ENCODE data around the gene IFRD2. TPM values are rescaled to one million over a fixed set of nuclear protein-coding genes. Genes with fewer than 3 reads are reported as not detected.

The IFRD2 gene
- total and polyA plus RNA-seq, 2 experiments from 2014 or later: 80.8 to 91.5 TPM

DNA sequence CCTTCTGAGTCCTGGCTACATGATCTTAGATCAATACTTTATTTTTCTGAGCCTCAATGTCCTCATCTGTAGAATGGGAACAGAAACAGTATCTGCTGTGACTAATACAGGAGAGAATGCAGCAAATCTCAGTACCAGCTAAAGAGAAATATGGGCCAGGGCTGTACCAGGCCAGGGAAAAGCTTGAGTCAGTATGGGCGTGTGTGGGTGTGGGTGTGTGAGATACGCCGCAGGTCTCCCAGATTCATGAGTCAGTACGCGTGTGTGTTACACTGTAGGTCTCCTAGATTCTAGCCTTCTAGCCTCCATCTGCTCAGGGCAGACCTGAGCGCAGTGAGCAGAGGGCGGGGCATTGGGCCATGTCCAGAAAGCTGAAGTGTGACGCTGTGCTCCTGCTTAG is 41.0 kb downstream of the IFRD2 start:
- no peaks in the 10 kb centered on the region for H3K27me3 ChIP-seq (ENCODE audit: insufficient read depth)
- H3K27ac Mint-ChIP-seq: no peak overlapping the region
- no peaks in the 10 kb centered on the region; the same call in 2 of the 3 replicates for H3K9me3 Mint-ChIP-seq
- H3K4me3 ChIP-seq: no peak overlapping the region
- no peaks in the 10 kb centered on the region for H3K9me2 ChIP-seq (ENCODE audit: insufficient read depth)
- DNase-seq (ENCODE audit: low spot score) (no peak), ATAC-seq (no peak)
- TF ChIP-seq, protein P1, sequence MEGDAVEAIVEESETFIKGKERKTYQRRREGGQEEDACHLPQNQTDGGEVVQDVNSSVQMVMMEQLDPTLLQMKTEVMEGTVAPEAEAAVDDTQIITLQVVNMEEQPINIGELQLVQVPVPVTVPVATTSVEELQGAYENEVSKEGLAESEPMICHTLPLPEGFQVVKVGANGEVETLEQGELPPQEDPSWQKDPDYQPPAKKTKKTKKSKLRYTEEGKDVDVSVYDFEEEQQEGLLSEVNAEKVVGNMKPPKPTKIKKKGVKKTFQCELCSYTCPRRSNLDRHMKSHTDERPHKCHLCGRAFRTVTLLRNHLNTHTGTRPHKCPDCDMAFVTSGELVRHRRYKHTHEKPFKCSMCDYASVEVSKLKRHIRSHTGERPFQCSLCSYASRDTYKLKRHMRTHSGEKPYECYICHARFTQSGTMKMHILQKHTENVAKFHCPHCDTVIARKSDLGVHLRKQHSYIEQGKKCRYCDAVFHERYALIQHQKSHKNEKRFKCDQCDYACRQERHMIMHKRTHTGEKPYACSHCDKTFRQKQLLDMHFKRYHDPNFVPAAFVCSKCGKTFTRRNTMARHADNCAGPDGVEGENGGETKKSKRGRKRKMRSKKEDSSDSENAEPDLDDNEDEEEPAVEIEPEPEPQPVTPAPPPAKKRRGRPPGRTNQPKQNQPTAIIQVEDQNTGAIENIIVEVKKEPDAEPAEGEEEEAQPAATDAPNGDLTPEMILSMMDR (conservative IDR thresholded peaks at IDR 0.05; ENCODE audit: low read depth in 2 of 2): no peak
- no peak for TF ChIP-seq ZNF114 (CRISPR knock-in tag; IDR thresholded peaks at IDR 0.05)
- TF ChIP-seq STAT1 (IDR thresholded peaks at IDR 0.05; ENCODE audit: unreplicated experiment): no peak
- TF ChIP-seq, protein P2, sequence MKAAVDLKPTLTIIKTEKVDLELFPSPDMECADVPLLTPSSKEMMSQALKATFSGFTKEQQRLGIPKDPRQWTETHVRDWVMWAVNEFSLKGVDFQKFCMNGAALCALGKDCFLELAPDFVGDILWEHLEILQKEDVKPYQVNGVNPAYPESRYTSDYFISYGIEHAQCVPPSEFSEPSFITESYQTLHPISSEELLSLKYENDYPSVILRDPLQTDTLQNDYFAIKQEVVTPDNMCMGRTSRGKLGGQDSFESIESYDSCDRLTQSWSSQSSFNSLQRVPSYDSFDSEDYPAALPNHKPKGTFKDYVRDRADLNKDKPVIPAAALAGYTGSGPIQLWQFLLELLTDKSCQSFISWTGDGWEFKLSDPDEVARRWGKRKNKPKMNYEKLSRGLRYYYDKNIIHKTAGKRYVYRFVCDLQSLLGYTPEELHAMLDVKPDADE (IDR thresholded peaks at IDR 0.05): no peak
- TF ChIP-seq EZH2 (IDR thresholded peaks at IDR 0.05; ENCODE audit: low read depth, unreplicated experiment): no peak
- TF ChIP-seq EZH2phosphoT487 (IDR thresholded peaks at IDR 0.05; ENCODE audit: unreplicated experiment): no peak
- no peak for TF ChIP-seq CREB1 (CRISPR knock-in tag; IDR thresholded peaks at IDR 0.05; ENCODE audit: low read depth)
- no peak for TF ChIP-seq NANOG (IDR thresholded peaks at IDR 0.05; ENCODE audit: borderline replicate concordance)
- TF ChIP-seq, protein P3, sequence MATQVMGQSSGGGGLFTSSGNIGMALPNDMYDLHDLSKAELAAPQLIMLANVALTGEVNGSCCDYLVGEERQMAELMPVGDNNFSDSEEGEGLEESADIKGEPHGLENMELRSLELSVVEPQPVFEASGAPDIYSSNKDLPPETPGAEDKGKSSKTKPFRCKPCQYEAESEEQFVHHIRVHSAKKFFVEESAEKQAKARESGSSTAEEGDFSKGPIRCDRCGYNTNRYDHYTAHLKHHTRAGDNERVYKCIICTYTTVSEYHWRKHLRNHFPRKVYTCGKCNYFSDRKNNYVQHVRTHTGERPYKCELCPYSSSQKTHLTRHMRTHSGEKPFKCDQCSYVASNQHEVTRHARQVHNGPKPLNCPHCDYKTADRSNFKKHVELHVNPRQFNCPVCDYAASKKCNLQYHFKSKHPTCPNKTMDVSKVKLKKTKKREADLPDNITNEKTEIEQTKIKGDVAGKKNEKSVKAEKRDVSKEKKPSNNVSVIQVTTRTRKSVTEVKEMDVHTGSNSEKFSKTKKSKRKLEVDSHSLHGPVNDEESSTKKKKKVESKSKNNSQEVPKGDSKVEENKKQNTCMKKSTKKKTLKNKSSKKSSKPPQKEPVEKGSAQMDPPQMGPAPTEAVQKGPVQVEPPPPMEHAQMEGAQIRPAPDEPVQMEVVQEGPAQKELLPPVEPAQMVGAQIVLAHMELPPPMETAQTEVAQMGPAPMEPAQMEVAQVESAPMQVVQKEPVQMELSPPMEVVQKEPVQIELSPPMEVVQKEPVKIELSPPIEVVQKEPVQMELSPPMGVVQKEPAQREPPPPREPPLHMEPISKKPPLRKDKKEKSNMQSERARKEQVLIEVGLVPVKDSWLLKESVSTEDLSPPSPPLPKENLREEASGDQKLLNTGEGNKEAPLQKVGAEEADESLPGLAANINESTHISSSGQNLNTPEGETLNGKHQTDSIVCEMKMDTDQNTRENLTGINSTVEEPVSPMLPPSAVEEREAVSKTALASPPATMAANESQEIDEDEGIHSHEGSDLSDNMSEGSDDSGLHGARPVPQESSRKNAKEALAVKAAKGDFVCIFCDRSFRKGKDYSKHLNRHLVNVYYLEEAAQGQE (IDR thresholded peaks at IDR 0.05; ENCODE audit: unreplicated experiment): no peak
- TF ChIP-seq JUNB (IDR thresholded peaks at IDR 0.05; ENCODE audit: unreplicated experiment): no peak
- TF ChIP-seq, protein P4, sequence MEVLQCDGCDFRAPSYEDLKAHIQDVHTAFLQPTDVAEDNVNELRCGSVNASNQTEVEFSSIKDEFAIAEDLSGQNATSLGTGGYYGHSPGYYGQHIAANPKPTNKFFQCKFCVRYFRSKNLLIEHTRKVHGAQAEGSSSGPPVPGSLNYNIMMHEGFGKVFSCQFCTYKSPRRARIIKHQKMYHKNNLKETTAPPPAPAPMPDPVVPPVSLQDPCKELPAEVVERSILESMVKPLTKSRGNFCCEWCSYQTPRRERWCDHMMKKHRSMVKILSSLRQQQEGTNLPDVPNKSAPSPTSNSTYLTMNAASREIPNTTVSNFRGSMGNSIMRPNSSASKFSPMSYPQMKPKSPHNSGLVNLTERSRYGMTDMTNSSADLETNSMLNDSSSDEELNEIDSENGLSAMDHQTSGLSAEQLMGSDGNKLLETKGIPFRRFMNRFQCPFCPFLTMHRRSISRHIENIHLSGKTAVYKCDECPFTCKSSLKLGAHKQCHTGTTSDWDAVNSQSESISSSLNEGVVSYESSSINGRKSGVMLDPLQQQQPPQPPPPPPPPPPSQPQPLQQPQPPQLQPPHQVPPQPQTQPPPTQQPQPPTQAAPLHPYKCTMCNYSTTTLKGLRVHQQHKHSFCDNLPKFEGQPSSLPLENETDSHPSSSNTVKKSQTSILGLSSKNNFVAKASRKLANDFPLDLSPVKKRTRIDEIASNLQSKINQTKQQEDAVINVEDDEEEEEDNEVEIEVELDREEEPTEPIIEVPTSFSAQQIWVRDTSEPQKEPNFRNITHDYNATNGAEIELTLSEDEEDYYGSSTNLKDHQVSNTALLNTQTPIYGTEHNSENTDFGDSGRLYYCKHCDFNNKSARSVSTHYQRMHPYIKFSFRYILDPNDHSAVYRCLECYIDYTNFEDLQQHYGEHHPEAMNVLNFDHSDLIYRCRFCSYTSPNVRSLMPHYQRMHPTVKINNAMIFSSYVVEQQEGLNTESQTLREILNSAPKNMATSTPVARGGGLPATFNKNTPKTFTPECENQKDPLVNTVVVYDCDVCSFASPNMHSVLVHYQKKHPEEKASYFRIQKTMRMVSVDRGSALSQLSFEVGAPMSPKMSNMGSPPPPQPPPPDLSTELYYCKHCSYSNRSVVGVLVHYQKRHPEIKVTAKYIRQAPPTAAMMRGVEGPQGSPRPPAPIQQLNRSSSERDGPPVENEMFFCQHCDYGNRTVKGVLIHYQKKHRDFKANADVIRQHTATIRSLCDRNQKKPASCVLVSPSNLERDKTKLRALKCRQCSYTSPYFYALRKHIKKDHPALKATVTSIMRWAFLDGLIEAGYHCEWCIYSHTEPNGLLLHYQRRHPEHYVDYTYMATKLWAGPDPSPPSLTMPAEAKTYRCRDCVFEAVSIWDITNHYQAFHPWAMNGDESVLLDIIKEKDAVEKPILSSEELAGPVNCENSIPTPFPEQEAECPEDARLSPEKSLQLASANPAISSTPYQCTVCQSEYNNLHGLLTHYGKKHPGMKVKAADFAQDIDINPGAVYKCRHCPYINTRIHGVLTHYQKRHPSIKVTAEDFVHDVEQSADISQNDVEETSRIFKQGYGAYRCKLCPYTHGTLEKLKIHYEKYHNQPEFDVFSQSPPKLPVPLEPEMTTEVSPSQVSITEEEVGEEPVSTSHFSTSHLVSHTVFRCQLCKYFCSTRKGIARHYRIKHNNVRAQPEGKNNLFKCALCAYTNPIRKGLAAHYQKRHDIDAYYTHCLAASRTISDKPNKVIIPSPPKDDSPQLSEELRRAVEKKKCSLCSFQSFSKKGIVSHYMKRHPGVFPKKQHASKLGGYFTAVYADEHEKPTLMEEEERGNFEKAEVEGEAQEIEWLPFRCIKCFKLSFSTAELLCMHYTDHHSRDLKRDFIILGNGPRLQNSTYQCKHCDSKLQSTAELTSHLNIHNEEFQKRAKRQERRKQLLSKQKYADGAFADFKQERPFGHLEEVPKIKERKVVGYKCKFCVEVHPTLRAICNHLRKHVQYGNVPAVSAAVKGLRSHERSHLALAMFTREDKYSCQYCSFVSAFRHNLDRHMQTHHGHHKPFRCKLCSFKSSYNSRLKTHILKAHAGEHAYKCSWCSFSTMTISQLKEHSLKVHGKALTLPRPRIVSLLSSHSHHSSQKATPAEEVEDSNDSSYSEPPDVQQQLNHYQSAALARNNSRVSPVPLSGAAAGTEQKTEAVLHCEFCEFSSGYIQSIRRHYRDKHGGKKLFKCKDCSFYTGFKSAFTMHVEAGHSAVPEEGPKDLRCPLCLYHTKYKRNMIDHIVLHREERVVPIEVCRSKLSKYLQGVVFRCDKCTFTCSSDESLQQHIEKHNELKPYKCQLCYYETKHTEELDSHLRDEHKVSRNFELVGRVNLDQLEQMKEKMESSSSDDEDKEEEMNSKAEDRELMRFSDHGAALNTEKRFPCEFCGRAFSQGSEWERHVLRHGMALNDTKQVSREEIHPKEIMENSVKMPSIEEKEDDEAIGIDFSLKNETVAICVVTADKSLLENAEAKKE (CRISPR knock-in tag; IDR thresholded peaks at IDR 0.05): no peak
- no peak for TF ChIP-seq ZNF331 (CRISPR knock-in tag; IDR thresholded peaks at IDR 0.05; ENCODE audit: low read depth)
- no peak for TF ChIP-seq POLR2AphosphoS5 (IDR thresholded peaks at IDR 0.05; ENCODE audit: low read depth)
- no peak overlapping the region for H3K4me2 ChIP-seq
- no peak overlapping the region; the same call in 2 of the 3 replicates for H3K4me3 Mint-ChIP-seq
- H3K4me1 ChIP-seq (ENCODE audit: insufficient read depth): peaks cover 13% of the 10 kb centered on the region
- H3K36me3 Mint-ChIP-seq (ENCODE audit: low read depth): peaks cover 25% of the 10 kb centered on the region
- H4K20me1 ChIP-seq (replicated peaks; ENCODE audit: insufficient read depth): peaks cover 42% of the 10 kb centered on the region
- peaks cover 2% of the 10 kb centered on the region; the same call in 1 of the 2 replicates for H3K36me3 ChIP-seq (ENCODE audit: insufficient read depth)
- H3K27me3 Mint-ChIP-seq (ENCODE audit: insufficient read depth, low read depth, poor library complexity): peaks cover 5% of the 10 kb centered on the region
- H3K27ac ChIP-seq (ENCODE audit: low read depth): no peak overlapping the region
- H3K79me2 ChIP-seq (replicated peaks; ENCODE audit: insufficient read depth): peaks cover 47% of the 10 kb centered on the region
- H2AFZ ChIP-seq: no peak overlapping the region
- peaks cover 6% of the 10 kb centered on the region for H3F3A ChIP-seq (replicated peaks; ENCODE audit: low read depth)
- H3K4me1 Mint-ChIP-seq: peaks cover 28% of the 10 kb centered on the region

Measured in GM23338 (cell line).